HG02588 (cell line): Measurements from ENCODE around the gene OR52A1.
"Not testable (repeated sequence)": the region's sequence is repeated elsewhere in the genome, so short reads cannot be mapped to it uniquely, and the experiment has no call there.

ENCODE experiments used
- ATAC-seq: cut with Tn5 transposase; IDR thresholded peaks from one replicate; pipeline ENCODE4 v1.9.1; 2021; ENCODE audit warnings: mild to moderate bottlenecking, moderate library complexity; ENCODE audit not compliant: unreplicated experiment

The OR52A1 gene

GRCh38 chr11:5154657-5155056 is at the start of gene OR52A1:
Gene OR52A1 (minus strand): TSS chr11:5154757. CDS start chr11:5152369, 2,388 bp downstream.
- ATAC-seq, result no peak

- no peak for ATAC-seq
Observed at GRCh38 chr11:5203366-5203765, 48.8 kb upstream of the OR52A1 start.

- no peak for ATAC-seq
Observed at GRCh38 chr11:5200582-5200981, 46.0 kb upstream of the OR52A1 start, which contains the start of gene OR51V1. Gene OR51V1 (minus strand): TSS chr11:5200682. CDS start chr11:5200682, 0 bp downstream.

- ATAC-seq, result no peak
Observed at GRCh38 chr11:5198285-5198684, 43.7 kb upstream of the OR52A1 start.

GRCh38 chr11:5197536-5197935 is 43.0 kb upstream of the OR52A1 start:
- no peak for ATAC-seq

- ATAC-seq, result no peak
Observed at GRCh38 chr11:5196731-5197130, 42.2 kb upstream of the OR52A1 start.

- ATAC-seq, result no peak
Observed at GRCh38 chr11:5196067-5196466, 41.5 kb upstream of the OR52A1 start.

GRCh38 chr11:5192738-5193137 is 38.2 kb upstream of the OR52A1 start:
- no peak for ATAC-seq

- ATAC-seq, result no peak
Observed at GRCh38 chr11:5188201-5188600, 33.6 kb upstream of the OR52A1 start.

- ATAC-seq, result no peak
Observed at GRCh38 chr11:5178046-5178837, 23.7 kb upstream of the OR52A1 start.

- ATAC-seq, result no peak
Observed at GRCh38 chr11:5174934-5175333, 20.4 kb upstream of the OR52A1 start.

- ATAC-seq, result no peak
Observed at GRCh38 chr11:5171856-5172255, 17.3 kb upstream of the OR52A1 start.

GRCh38 chr11:5165898-5166297 is 11.3 kb upstream of the OR52A1 start:
- ATAC-seq, result not testable (repeated sequence)

- not testable (repeated sequence) for ATAC-seq
Observed at GRCh38 chr11:5164807-5165206, 10.2 kb upstream of the OR52A1 start.

- not testable (repeated sequence) for ATAC-seq
Observed at GRCh38 chr11:5161045-5161444, 6.5 kb upstream of the OR52A1 start.

GRCh38 chr11:5160217-5160616 is 5.7 kb upstream of the OR52A1 start:
- ATAC-seq, result not testable (repeated sequence)

GRCh38 chr11:5159806-5160205 is 5.2 kb upstream of the OR52A1 start:
- ATAC-seq, result no peak

GRCh38 chr11:5153574-5154431 is 754 bp downstream of the OR52A1 start:
- no peak for ATAC-seq

GRCh38 chr11:5151713-5152153 is 2.8 kb downstream of the OR52A1 start:
- no peak for ATAC-seq

GRCh38 chr11:5144206-5144605 is 10.4 kb downstream of the OR52A1 start:
- ATAC-seq, result not testable (repeated sequence)

- ATAC-seq, result no peak
Observed at GRCh38 chr11:5137996-5138395, 16.6 kb downstream of the OR52A1 start, which contains the start of gene OR52A5. Gene OR52A5 (minus strand): TSS chr11:5138356. CDS start chr11:5132642, 5,714 bp downstream.

- no peak for ATAC-seq
Observed at GRCh38 chr11:5137014-5137413, 17.5 kb downstream of the OR52A1 start.
